Activated gamma-delta T cell treated with anti-CD3 and anti-CD28 coated beads, Interleukin-2, amount 50 U/mL, for 16 hours (primary cell): ENCODE measurements around the gene PTGFRN.
"Not testable (repeated sequence)": the region's sequence is repeated elsewhere in the genome, so short reads cannot be mapped to it uniquely, and the experiment has no call there.

Experiments used
- DNase-seq: peaks from one replicate; pipeline ENCODE4 v3.0.0-alpha.2; 2020; ENCODE audit warnings: low read depth

PTGFRN gene

DNA sequence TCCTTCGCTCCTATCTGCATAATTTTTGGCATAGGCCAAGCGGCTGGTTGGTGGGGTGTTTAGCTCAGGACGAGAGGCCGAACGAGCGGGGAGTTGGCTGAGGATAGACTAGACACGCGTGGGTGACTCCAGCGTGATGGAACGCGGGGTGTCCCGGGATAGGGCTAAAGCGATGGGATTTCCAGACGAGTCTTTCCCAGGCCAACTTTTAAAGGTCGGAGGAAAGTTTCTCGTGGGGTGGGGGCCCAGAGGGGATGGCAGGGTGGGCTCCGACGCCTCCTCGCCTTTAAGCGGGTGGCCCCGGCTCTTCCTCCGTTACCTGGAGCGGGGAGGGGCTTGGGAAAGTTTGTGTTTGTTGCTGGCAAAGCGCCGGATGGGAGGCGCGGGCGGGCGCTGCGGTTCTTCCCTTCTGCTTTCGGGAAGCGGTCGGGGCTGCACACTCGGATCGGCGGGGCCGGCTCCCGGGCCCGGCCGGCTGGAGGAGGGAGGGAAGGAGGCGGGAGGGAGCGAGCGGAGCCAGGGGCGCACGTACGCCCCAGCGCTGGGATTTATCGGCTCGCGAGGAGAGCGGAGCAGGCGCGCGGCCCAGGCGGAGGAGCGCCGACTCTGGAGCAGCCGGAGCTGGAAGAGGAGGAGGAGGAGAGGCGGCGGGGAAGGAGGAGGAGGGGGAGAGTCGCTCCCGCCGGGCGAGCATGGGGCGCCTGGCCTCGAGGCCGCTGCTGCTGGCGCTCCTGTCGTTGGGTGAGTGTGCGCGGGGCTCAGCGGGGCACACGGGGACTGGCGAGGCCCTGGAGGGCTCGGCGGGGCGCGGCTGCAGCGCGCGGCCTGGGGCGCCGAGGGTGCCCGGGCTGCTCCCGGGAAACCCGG lies at the start of gene PTGFRN:
Gene PTGFRN, plus strand, starts transcription at position 405 of the 867 bp plus-strand sequence. Its CDS starts 288 bp downstream, at position 693.
- DNase-seq = no peak

DNA sequence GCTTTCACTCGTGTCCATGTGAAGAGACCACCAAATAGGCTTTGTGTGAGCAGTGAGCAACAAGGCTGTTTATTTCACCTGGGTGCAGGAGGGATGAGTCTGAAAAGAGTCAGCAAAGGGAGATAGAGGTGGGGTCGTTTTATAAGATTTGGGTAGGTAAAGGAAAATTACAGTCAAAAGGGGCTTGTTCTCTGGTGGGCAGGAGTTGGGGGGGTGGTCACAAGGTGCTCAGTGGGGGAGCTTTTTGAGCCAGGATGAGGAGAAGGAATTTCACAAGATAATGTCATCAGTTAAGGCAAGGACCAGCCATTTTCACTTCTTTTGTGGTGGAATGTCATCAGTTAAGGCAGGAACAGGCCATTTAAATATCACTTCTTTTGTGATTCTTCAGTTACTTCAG lies 49.5 kb upstream of the PTGFRN start:
- not testable (repeated sequence) for DNase-seq

DNA sequence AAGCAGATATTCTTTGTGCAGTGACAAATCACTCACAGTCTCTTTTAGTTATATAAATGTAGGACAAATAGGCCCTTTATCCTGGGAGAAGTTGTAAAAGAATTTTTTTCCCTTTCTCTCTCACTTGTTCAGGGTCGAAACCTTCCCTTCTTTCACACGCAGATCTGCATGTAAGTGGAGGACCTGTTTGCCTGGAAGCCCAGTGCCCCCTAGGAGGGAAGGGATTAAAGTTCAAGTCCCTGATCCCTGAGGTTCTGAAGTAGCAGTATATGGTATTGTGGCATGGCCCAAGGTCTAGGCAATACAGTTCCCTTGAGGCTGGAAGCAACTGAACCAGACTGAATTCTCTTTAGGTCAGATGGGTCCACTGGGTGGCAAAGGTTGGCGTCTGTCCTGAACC lies 48.6 kb upstream of the PTGFRN start:
- DNase-seq = no peak

DNA sequence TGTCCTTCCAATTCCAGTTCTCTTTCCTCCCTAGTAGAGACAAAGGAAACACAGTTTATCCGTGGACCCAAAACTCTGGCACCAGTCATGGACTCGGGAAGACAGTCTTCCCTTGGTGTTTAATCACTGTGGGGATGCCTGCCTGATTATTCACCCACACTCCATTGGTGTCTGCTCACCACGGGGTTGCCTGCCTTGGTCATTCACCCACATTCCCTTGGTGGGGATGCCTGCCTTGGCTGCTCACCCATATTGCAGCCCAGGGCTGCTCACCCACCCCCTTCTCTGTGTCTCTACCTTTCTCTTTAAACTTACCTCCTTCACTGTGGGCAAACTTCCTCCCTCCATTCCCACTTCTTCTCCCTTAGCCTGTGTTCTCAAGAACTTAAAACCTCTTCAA lies 46.7 kb upstream of the PTGFRN start:
- DNase-seq = not testable (repeated sequence)

DNA sequence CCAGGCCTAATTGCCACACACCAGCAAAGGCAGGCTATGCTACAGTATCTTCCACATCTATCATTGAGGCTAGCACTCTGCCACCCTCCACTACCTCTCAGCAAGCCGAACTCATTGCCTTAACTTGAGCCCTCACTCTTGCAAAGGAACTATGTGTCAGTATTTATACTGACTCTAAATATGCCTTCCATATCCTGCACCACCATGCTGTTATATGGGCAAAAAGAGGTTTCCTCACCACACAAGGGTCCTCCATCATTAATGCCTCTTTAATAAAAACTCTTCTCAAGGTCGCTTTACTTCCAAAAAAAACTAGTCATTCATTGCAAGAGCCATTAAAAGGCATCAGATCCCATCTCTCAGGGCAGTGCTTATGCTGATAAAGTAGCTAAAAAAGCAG lies 43.2 kb upstream of the PTGFRN start:
- DNase-seq = not testable (repeated sequence)

DNA sequence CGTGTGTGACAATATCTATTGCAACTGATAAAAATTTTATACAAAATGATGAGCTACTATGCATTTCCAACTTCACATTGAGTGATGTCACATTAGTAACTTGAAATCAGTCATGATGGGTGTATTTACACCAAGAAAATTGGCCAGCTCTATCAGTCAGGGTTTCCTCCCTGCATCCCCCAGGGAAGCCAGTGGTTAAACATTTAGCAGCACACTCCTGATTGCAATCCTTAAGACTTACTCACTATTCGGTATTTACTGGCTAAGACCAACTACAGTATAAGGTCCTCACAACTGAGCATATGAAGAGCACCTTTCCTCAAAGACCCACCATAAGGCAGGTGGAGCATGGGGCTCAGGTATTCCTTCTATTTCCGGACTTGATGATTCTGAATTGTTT lies 41.3 kb upstream of the PTGFRN start:
- DNase-seq = no peak

DNA sequence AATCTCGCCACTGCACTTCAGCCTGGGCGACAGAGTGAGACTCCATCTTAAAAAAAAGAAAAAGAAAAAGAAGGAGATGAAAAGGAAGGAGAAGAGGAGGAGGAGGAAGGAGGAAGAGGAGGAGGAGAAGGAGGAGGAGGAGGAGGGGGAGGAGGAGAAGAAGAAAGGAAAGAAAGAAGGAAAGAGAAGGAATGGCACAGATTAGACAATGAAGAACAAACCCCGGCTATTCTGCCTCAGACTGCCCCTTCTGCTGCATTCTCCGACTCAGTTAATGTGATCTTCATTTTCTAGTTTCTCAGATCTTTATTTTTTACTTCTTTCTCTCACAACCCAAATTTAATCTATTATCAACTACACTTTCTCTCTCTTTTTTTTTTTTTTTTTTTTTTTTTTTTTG lies 40.1 kb upstream of the PTGFRN start:
- no peak for DNase-seq

DNA sequence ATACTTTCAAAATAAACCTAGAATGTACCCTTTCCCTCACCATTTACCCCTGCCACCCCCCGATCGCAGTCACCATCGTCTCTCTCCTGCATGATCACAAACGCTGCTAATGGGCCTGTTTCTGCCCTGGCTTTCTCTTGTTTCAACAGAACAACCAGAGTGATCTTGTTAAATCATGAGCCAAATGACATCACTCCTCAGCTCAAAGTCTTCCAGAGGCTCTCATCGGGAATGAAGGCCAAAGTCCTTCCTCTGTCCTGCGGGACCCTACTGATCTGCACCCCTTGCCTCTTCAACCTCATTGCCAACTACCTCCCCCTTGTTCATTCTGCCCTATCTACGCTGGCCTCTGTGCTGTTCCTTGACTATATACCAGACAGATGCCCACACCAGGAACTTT lies 39.4 kb upstream of the PTGFRN start:
- DNase-seq = no peak

DNA sequence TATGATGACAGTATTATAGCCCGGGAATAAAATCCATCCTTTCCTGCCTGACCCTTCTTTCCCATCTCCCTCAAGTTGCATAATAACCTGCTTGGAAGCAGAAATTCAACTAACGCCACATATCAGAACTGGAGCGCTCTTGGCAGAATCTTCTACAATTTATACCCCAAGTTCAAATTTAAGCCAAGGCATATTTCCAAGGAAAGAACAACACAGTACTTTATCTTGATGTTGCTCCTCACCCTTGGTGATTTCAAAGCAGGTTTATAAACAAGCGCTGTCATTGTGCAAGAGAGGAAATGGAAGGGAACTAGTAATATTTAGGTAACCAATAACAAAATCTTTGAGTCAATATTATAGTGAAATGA lies 38.0 kb upstream of the PTGFRN start:
- no peak for DNase-seq

DNA sequence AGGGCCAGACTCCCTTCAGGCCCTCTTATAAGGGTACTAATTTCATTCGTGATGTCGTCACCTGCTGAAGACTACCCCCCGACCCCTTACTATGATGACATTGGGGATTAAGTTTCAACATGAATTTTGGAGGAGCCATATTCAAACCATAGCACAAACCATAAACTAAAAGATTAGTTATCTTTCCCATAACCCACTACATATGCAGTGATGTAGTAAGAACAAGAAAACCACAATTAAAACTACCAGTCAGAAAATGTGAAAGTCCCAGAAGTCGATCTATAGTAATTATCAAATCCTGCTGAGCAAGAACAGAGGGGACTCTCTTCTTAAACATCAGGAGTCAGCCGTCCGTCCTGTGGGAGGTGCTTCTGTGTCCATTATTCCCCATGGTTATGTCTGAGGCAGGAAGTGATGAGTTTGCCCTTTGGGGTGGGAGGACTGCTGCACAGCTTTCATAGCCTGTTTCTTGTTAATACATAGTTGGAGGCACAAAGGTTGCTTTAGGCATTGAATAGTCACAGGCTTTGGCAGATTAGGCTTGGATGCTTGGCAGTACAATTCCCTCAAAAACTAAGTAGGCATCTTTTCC lies 35.9 kb upstream of the PTGFRN start:
- no peak for DNase-seq

DNA sequence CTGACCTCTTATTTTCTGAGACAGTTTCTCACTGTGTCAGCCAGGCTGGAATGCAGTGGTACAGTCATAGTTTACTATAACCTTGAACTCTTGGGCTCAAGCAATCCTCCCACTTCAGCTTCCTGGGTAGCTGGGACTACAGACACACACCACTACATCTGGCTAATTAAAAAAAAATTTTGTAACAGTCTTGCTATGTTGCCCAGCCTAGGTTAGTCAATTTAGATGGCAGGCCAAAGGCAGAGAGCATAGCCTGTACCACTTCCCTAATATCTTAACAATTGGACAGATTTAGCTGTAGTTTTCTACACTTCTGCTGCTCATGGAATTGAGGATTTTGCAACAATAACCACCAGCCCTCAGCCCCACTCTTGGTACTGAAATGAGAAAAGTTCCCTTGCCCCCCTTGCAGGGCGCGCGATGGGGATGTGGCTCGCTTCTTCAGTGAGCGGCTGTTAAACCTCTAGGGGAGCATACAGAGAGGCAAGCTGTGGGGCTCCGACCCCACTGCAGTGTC lies 34.9 kb upstream of the PTGFRN start:
- DNase-seq = no peak

DNA sequence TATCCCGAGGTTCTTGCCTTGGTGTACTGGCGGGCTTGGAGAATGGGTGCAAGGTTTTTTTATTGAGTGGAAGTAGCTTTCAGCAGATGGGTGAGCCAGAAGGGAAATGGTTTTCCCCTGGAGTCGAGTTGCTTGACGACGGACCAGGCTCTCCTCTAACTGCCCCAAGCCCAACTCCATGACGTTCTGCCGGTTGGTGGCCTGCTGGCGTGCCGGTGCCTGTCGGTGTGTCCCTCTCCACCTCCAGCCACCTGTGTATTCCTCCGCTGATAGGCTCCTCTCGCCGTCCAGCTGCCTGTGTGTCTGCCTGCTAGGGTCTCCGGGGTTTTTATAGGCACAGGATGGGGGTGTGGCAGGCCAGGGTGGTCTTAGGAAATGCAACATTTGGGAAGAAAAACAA lies 34.3 kb upstream of the PTGFRN start:
- no peak for DNase-seq

DNA sequence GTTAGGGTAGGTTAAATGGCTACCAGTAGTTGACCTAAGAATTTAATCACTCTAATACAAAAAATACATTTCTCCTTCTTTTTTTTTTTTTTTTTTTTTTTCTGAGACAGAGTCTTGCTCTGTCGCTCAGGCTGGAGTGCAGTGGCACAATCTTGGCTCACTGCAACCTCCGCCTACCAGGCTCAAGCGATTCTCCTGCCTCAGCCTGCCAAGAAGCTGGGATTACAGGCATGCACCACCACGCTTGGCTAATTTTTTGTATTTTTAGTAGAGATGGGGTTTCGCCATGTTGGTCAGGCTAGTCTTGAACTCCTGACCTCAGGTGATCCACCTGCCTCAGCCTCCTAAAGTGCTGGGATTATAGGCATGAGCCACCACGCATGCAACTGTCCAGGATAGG lies 33.8 kb upstream of the PTGFRN start:
- not testable (repeated sequence) for DNase-seq

DNA sequence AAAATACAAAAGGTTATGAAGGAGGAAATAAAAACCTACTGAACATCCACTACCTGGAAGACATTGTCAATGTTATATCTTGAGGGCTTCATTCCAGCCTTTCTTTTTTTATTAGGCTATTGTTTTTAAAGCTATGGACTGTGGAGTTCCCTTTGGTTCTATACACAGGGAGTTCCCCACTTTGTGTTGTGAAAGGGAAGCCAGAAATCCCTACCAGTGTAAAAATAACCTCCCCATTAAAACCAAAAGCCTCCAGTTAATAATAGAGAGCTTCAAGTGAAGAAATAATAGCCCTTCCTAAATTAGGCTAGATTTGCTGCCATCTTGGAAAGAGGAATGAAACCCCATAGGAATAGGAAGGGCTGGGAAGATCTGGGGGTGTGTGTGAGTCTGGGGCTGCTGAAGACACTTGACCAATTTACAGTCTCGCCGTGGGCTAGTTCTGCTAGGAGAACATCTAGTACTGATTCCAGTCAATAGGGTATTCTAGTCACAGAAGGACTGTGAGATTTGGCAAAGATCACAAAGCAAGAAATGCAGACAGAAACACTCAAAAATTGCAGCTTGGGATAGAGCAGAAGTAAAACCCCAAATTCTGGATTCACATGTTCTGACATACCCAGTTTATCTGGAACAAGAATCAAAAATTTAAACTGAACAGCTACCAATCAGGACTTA lies 32.4 kb upstream of the PTGFRN start:
- DNase-seq = no peak

DNA sequence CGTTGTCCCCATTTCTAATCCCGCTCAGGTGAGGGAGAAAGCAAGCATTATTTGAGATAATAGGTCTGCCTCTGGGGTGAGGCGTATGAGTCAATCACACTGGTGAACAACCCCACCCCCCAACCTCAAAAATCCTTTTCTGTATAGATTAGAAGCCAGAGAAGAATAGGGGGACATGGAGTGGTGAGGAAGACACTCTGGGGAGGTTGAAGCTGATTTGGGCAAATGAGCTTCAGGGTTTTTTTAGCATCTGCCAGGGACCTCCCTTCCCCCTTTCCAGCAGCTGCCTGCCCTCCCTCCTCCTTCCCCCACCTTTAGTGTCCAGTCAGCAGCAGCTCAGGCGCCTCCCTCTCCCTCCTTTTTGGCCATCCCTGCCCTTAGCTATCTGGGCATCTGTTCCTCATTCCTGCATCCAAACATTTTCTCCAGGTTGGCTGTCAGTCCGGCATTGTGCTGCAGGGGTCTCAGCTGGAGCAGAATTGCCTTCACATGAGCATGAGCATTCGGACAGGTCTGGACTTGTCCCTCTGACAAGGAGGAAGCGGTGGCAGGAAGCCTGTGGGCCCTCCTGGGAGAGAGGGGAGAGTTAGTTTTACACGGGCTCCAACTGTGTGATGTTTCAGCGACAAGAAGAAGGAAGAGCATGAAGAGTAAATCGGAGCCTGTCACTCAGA lies 30.8 kb upstream of the PTGFRN start:
- no peak for DNase-seq

DNA sequence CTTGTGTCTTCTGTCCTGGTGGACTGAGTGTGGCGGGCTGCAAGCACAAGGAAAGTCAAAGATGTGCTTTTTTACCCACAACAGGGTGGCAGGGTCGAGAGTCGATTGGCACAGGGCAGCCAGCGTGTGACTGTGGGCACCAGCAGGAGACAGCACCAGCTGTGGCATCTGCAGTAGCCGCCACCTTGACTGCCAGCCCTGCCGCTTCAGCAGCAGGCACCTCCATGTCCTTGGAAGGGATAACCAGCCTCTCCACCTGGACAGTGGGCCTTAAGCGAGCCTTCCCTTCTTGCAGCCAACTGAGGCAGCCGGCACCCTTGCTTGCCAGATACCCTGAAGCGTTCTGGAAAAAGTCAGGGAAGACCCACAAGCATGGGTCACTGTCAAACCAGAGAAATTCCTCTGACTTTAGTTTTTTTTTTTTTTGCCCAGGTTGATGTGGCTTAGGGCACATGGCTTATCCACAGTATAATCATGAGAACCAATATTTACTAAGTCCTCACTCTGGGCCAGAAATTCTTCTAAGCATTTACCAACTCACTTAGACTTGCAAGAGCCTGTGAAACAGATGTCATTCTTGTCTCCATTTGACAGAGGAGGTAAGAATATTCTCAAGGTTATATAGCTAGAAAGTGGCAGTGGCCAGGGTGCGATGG lies 30.1 kb upstream of the PTGFRN start:
- DNase-seq = no peak

DNA sequence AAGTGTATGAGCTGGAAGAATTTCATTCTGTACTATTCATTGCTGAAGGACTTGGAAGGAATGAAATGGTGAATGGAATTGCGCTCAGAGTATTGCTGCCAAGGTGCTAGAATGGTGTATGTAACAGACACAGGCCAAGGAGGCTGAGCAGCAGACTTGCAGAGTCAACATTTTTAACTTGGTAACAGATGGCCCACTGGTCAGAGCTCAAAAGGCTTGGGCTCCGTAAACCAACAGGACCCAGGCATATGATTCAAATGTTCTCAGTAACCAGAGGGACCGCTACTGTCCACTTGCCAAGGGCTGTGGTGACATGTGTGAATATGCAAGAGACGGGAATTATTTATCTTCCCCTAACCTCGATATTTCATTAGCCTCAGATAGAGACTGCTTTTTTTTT lies 28.8 kb upstream of the PTGFRN start:
- no peak for DNase-seq

DNA sequence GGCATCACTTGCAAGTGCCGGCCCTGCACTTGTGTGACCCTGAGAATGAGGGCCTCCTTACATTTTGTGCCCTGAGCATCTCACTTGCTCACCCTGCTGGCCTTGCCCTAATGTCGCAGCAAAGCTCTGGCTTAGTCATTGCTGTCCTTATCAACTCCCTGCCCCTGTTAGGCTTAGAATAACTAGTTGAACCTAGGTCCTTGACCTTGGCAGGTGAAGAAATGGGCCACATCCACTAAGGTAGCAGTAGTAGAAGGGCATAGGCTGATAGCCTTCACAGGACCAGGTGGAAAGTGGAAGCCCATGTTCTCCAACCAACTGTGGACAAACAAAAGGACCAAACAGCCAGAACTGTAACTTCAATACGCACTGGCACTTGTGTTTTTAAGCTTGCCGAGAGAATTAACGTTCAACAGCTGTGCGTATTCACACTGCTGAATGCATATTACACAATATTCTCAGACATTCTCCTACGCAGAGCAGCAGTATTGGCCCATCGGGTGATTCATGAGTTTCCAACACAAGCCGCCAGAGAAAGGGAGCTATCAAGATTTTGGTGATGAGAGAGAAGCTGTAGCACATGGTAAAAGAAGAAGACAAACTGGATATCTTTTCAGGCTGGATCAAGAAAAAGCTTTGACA lies 27.7 kb upstream of the PTGFRN start:
- DNase-seq = no peak

DNA sequence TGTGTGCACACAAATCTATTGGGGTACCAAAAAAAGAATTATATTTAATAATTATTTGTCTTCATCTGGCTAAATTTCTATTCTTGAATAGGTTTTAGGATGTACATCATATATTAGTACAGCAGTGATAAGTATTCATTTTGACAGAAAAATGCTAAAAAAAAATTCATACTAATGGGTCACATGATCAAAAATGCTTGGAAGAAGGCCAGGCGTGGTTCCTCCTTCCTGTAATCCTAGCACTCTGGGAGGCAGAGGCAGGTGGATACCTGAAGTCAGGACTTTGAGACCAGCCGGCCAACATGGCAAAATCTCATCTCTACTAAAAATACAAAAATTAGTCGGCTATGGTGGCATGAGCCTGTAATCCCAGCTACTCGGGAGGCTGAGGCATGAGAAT lies 26.9 kb upstream of the PTGFRN start:
- DNase-seq = no peak

DNA sequence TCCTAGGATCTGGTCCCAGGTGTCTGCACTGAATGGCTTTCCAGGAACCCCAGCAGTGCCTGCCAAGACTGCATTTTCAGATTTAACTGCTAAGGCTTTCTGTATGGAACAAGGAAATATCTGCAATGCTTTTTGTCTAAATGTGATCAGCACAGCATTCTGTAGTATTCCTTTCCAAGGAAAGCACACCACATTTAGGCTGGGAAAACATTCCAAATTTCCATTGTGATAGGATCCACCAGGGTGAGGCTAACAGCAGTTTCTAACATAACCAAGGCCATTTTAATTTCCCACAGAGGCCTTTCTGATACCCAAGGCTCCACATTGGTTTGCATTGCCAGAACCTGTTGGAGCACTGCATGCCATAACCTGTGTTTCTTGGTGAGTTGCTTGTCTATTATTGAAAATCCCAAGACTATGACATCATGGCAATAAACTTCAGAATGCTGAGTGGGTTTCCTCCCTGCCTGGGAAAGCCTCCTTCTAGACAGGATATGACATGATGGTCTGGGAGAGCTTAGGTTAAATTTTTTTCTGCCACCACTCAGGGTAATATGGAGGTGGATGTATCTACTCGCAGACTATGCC lies 23.3 kb upstream of the PTGFRN start:
- no peak for DNase-seq

DNA sequence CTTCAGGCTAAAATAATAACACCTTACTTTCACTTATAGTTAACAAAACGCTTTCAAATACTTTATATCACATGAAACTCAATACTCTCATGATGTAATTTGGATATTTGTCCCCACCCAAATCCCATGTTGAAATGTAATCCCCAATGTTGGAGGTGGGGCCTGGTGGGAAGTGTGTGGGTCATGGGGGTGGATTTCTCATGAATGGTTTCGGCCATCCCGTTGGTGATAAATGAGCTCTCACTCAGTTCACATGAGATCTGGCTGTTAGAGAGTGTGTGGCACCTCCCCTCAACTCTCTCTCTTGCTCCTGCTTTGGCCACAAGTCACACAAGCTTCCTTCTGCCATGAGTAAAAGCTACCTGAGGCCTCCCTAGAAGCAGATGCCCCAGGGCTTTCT lies 22.5 kb upstream of the PTGFRN start:
- DNase-seq = no peak
